CD4-positive, alpha-beta T cell treated with Interleukin-4 for 4 hours (primary cell): ENCODE measurements around the gene CST9.
"Not testable (repeated sequence)": the region's sequence is repeated elsewhere in the genome, so short reads cannot be mapped to it uniquely, and the experiment has no call there.

ENCODE experiments used
- DNase-seq: peaks from one replicate; pipeline ENCODE4 v3.0.0-alpha.2; 2020

Gene CST9

GRCh38 chr20:23585808-23586734, 19.6 kb downstream of the CST9 start:
- no peak for DNase-seq

GRCh38 chr20:23585449-23585807, 20.3 kb downstream of the CST9 start:
- no peak for DNase-seq

GRCh38 chr20:23584434-23585199, 21.1 kb downstream of the CST9 start:
- DNase-seq, result no peak

DNA sequence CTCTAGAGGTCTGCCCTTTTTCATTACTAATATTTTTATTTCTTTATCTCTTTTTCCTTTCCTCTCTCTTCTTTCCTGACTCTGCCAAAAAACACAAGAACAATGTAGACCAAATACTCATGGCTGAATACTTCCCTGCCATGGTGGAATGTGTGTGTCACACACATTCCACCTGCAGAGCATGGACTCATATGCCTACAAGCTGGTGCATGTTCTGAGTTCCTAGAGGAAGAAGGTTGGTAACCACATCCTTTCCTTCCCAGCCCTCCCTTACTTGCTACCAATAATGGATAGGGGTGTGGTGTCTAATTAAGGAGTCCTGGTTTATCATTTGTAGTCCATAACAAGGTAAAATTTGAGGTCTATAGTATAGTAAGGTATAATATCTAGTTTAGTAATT, 22.2 kb downstream of the CST9 start:
- DNase-seq, result no peak

DNA sequence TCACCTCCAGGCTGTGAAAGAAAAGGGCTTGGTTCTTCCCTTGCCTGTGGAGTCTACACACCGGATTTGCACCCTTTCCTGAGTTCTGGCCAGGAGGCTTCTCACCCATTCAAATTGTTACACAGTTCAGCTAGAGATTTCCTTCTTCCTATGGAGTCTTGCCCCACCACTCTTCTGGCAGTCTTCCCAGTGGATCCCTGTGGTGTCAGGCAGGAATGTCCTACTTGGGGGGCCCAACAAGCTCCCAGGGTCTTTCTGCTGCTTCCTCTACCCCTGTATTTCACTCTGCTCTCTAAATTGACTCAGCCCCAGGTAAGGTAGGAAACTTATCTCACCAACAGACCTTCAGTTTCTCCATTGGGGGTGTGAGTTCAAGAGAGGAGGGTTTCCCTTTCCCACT, 23.4 kb downstream of the CST9 start:
- no peak for DNase-seq

DNA sequence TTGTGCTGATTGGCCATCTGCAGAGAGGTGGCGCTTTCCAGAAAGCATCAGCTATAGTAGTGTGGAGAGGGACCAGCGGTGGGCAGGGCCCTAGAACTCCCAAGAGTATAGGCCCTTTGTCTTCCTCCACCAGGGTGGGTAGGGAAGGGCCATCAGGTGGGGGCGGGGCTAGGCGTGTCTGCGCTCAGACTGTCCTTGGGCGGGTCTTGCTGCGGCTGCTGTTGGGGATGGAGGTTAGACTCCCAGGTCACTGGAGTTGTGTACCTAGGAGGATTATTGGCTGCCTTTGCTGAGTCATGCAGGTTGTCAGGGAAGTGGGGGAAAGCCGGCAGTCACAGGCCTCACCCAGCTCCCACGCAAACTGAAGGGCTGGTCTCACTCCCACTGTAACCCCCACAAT, 23.9 kb downstream of the CST9 start:
- not testable (repeated sequence) for DNase-seq

GRCh38 chr20:23574977-23575376, 30.7 kb downstream of the CST9 start:
- DNase-seq, result no peak

GRCh38 chr20:23570178-23570760, 35.4 kb downstream of the CST9 start:
- no peak for DNase-seq

- DNase-seq, result no peak
Observed at GRCh38 chr20:23569570-23569969, 36.1 kb downstream of the CST9 start.

- no peak for DNase-seq
Observed at GRCh38 chr20:23568971-23569330, 36.8 kb downstream of the CST9 start.

- DNase-seq, result no peak
Observed at GRCh38 chr20:23568320-23568970, 37.3 kb downstream of the CST9 start, which contains the start of gene CST9L. Gene CST9L, minus strand, starts transcription at chr20:23568484. Its CDS starts 34 bp downstream, at chr20:23568450.

- DNase-seq, result no peak
Observed at GRCh38 chr20:23566199-23566932, 39.4 kb downstream of the CST9 start.

DNA sequence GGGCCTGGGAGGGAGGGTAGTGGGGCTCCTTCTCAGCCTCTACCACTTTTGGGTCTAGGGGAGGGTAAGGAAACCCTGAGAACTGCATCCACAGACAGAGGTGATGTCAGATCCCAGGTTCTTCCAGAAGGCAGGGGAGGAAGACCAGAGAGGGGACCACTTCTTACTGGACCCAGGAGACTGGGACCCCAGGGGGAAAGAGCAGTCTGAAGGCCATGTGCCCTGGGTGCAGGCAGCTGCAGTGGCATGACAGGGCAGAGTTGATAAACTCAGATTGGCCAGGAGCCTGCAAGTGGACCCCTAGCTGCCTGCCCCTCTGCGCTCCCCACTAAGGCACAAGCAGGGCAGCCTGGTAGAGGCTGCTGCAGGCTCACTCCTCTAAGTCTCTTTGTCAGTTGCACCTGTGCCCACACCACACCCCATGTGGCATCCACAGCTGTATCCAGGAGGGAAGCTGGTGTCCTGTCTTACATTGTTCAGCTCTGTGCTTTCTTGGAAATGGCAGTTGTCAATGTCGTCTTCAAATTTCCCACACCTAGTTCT, 40.1 kb downstream of the CST9 start:
- no peak for DNase-seq

DNA sequence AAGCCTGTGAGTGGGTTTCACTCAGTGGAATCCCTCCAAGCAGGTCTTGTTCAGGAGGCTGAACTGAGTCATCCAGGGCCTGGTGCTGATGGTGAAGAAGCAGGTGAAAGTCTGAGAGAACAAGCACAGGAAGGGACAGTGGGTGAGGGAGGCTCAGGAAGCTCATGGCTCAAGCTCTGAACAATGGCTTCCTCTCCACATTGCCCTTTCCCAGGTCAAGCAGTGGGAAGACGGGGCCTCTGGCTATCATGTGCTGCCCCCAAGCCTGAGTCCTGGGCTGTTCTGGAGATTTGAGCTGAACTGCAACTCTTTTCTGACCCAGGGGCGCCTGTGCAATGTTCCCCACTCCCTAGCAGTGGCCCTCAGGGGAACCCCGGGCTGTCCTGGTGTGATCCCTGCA, 40.8 kb downstream of the CST9 start:
- no peak for DNase-seq

GRCh38 chr20:23562721-23563342, 42.9 kb downstream of the CST9 start:
- no peak for DNase-seq

DNA sequence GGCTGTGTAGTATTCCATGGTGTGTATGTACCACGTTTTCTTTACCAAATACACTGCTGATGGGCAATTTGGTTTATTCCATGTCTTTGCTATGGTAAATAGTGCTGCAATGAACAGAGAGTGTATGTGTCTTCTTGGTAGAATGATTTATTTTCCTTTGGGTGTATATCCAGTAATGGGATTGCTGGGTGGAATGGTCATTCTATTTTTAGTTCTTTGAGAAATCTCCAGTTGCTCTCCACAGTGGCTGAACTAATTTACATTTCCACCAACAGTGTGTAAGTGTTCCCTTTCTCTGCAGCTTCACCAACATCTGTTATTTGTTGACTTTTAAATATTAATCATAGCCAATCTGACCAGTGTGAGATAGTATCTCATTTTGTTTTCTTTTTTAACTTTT, 51.3 kb downstream of the CST9 start:
- DNase-seq, result no peak
